SK-MEL-5 (cell line): ENCODE data around the gene SLC8A1. TPM values are rescaled to one million over a fixed set of nuclear protein-coding genes. Genes with fewer than 3 reads are reported as not detected.
A peak's percentile ranks its signal among the peaks of the same experiment; 100 is the strongest.

ENCODE experiments used
- DNase-seq: peaks from one replicate; pipeline ENCODE4 v3.0.0-alpha.2; 2016; ENCODE audit warnings: low read depth, low spot score
- in situ Hi-C: cut with HindIII; loops from 2 replicates; pipeline ENCODE4 v1.10.0; 2016; ENCODE audit warnings: low sequenced_read_pairs, high pct_unique_total_duplicates, low pct_unique_long_range_greater_than_20kb
- polyA plus RNA-seq, 2 experiments: library from polyadenylated mRNA; depleted of rRNA; stranded (reverse); fragments of >200 nt; gene quantifications; 2 replicates each; pipeline ENCODE4 v1.2.3, GENCODE V29; 2015
- total RNA-seq: library from RNA; depleted of rRNA; stranded (reverse); fragments of >200 nt; shearing (Covaris generic); gene quantifications from 2 replicates; pipeline ENCODE4 v1.2.3, GENCODE V29; 2014; rRNA removed

The SLC8A1 gene
- total RNA-seq, result 36.4 and 40.7 TPM in 2 replicates
- polyA plus RNA-seq (2015; cell fraction: cytosol; rRNA removed), result 5.1 and 9.2 TPM in 2 replicates
- polyA plus RNA-seq (2015; cell fraction: nucleus; rRNA removed), result 3.7 and 4.2 TPM in 2 replicates

DNA sequence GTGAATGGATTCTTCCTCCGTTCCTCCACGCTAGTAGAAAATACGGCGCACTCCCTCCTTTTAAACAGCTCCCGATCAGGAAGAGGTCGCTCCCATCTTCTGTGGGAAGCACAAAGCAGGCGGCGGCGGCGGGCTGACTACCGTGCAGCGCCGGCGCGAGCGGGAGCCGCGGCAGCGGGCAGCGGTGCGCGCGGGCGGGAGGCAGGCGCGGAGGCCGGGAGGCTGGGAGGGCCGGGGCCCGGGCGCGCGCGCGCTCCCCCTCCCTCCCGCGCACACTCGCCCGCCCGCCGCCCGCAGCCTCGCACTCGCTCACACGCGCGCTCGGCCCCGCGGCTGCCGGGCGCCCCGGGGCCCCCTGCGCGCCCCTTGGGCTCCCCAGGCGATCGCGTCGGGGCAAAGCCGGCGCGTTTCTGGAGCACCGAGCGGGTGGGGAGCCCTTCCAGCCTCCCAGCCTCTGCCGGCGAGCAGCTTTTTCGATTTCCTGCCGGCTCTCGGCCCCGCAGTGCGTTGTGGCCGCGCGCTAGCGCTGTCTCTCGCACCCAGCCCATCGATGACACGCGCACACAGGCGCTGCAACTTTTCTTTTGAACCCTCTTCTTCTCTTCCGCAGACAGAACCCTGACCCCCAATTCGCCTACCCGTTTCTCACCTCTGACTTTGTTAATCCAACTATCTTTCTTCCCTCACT lies at the start of gene SLC8A1:
TSS of gene SLC8A1 (minus strand) at position 173 of the 688 bp plus-strand sequence.
- DNase-seq, result peak; percentile 39
- in situ Hi-C loops, result no loop called here

- DNase-seq, result no peak
- in situ Hi-C loops, result no loop called here
These were observed 47.5 kb upstream of the SLC8A1 start for GRCh38 chr2:40499437-40499836.

DNA sequence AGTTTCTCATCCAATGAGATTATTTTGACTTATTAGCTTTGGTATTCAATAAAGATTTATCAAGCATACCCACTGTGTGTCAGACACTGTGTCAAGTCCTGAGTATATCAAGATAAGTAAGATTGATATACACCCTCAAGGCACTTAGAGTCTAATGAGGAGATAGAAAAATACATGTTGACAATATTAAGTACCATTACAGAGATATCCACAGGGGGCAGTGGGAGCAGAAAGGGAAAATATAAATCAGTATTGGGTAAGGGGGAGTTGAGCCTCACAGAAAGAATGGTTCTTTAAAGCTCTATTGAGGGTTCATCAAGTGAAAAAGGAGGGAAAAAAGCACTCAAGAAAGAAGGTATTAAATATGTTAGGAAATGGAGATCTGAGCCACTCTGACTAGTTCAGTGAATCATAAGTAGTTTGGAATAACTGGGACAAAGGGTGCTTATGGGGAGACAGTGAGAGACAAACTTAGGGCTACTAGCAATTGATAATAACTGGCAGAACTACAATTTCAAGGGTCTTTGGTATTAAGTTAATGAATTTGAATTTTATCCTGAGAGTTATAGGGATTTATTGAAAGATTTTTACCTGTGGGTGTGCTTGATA lies 45.5 kb upstream of the SLC8A1 start:
- in situ Hi-C loops, result no loop called here
- no peak for DNase-seq

DNA sequence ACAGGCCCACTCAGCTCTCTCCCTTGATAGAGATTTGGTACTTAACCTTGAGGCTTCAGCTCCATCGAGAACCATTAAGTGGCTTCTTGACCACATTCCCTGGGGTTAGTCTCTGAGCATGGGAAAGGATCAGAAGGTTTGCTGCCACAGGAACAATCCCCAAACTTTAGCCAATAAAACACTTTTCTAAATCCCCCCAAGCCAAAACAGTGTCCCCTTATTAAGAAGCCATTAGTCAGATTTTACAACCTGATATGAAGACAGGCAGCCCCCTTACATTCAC lies 37.7 kb upstream of the SLC8A1 start:
- in situ Hi-C loops, result no loop called here
- no peak for DNase-seq

DNA sequence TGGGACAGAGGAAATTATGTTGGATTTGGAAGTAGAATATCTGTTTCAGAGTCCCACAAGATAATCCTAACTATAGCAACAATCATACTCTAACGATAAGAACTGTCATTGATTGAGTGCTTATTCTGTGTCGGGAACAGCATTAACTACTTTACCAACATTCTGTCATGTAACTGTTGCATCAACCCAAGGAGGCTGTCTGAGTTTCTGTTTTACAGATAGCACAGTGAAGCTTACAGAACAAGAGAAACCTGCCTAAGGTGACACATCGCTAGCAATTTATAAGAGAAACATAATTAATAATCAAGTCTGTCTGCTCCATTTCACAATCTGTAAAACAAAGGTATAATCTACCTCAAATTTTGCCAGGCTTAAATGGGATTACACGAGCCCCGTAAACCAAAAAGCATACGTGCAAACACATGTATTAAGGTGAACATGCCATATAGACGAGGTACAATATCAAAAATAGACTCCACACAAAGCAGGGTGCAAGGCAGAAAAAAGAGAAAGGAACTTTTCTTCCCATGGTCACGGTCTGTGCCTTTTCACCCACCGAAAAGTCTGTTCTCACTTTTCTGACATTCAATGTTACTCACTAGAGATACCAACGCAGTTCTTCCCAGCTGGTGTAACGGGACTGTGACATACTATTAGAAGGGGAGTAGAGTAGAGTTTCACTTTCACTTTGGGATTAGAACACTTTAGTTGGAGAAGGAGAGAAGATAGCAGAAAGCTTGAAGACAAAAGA lies 37.2 kb upstream of the SLC8A1 start:
- in situ Hi-C loops, result no loop called here
- DNase-seq, result no peak

- in situ Hi-C loops, result no loop called here
- DNase-seq, result peak; percentile 58
These were observed 36.3 kb upstream of the SLC8A1 start for GRCh38 chr2:40488101-40488601.

- no peak for DNase-seq
- in situ Hi-C loops, result no loop called here
These were observed 35.7 kb upstream of the SLC8A1 start for GRCh38 chr2:40487602-40488001.

- peak; percentile 30 for DNase-seq
- in situ Hi-C loops, result no loop called here
These were observed 34.0 kb upstream of the SLC8A1 start for GRCh38 chr2:40485854-40486253.

DNA sequence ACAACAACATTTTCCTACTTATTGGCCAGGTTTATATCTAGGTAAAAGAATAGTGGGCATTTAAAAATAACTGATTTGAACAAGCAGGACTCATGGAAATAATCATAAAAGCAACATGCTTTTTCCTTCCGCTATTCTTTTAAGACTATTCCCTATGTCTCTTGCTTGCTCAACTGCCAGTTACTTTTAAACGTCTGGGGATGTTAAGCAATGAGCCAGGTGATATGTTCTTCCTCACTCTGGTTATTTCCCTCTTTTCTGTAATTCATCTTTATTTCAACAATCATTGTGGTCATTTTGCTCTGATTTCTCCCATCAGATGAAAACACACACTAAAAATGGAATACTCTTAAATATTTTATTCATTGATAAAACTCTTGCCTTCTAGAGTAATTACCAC lies 33.4 kb upstream of the SLC8A1 start:
- DNase-seq, result no peak
- in situ Hi-C loops, result no loop called here

DNA sequence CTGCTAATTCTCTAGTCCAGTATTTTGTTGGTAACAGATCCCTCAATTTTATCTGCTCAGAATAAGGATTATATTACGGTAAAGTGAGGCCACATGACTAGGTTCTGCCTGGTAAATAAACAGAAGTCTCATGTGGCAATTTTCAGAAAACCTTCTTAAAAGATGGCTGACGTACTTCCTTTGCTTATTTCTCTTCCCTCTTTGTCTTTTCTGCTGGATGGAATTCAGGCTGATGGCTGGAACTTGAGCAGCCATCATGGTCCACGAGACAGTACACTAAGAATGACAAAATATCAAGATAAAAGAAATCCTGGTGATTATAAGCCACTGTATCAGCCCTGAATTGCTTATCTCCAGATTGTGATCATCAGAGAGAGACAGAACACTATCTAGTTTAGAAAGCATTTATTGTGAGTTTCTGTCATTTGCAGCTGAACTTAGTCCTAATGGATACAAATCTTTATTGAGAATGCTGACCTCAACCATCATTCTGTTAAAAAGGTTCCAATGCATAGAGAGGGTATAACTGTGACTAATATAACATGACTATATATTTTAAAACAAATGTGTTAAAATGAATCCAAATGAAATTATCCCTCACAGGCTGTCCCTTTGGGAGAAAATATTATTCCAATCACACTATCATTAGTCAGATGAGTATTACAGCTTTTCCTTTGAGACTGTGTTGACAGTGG lies 31.8 kb upstream of the SLC8A1 start:
- in situ Hi-C loops, result no loop called here
- DNase-seq, result no peak

GRCh38 chr2:40480596-40480995 lies 28.7 kb upstream of the SLC8A1 start:
- no peak for DNase-seq
- in situ Hi-C loops, result no loop called here

- in situ Hi-C loops, result no loop called here
- DNase-seq, result no peak
These were observed 28.2 kb upstream of the SLC8A1 start for GRCh38 chr2:40480073-40480472.

GRCh38 chr2:40477361-40477760 lies 25.5 kb upstream of the SLC8A1 start:
- in situ Hi-C loops, result no loop called here

DNA sequence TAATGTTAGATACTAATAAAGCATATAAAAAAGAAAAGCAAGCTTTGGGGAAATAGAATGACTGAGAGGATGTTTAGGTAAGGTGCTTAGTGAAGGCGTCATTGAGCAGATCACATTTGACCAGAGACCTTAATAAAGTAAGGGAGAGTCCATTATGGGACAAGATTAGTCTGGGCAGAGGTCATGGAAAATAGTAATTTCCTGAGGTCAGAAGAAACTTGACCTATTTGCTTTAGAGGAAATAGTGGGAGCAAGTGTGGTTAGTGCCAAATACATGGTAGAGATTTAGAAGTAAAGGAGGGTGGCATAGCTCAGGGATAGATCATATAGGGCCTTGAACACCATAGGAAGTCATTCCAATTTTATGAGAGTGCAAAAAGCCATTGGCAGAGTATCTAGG lies 24.5 kb upstream of the SLC8A1 start:
- no peak for DNase-seq
- in situ Hi-C loops, result no loop called here

More at GRCh38 chr2:40477361-40477760, 25.5 kb upstream of the SLC8A1 start:
- no peak for DNase-seq

GRCh38 chr2:40474306-40474705 lies 22.4 kb upstream of the SLC8A1 start:
- in situ Hi-C loops, result no loop called here
- no peak for DNase-seq

DNA sequence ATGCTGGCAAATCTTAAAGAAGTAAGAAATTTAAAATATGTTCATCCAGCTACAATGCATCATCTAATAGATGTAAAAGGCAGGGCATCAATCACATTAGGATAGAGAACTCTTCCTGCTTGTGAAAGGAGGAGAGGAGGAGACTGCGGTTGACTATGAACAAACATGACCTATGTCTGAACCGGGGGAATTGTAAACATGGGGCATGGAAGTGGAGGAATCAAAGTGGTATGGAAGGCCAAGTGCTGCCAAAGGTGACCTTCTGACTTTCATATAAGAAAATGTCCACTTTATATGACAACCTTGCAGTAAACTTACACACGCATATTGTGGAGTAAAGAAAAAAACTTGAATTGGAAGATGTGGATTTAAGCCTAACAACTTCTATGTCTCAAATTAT lies 20.0 kb upstream of the SLC8A1 start:
- in situ Hi-C loops, result no loop called here
- no peak for DNase-seq

GRCh38 chr2:40470822-40471813 lies 19.2 kb upstream of the SLC8A1 start:
- in situ Hi-C loops, result no loop called here
- DNase-seq, result no peak
